ENCODE results near the gene LAT.

The LAT gene

DNA sequence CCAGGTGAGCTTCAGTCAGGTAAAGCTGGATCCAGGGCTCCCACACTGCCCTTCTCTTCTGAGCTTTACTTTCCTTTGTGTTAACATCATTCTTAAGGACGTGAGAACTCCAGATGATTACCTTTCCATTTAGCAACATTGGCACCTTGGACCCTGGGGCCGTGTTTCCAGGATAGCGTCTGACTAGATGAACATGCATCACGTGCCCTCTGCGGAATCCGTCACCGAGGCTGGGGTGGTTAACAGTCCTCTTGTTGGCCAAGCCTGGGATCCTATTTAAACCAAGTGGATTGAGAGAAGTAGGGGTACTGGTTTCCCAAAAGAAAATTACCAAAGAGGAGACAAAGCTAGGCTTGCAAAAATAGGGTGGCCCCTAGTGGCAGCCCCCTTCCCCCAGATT lies 3.9 kb upstream of the LAT start:
- DNase-seq (ENCODE audit: low spot score): no peak
- TF ChIP-seq, protein P1, sequence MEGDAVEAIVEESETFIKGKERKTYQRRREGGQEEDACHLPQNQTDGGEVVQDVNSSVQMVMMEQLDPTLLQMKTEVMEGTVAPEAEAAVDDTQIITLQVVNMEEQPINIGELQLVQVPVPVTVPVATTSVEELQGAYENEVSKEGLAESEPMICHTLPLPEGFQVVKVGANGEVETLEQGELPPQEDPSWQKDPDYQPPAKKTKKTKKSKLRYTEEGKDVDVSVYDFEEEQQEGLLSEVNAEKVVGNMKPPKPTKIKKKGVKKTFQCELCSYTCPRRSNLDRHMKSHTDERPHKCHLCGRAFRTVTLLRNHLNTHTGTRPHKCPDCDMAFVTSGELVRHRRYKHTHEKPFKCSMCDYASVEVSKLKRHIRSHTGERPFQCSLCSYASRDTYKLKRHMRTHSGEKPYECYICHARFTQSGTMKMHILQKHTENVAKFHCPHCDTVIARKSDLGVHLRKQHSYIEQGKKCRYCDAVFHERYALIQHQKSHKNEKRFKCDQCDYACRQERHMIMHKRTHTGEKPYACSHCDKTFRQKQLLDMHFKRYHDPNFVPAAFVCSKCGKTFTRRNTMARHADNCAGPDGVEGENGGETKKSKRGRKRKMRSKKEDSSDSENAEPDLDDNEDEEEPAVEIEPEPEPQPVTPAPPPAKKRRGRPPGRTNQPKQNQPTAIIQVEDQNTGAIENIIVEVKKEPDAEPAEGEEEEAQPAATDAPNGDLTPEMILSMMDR (IDR thresholded peaks at IDR 0.05; ENCODE audit: extremely low read depth, missing control alignments): no peak

DNA sequence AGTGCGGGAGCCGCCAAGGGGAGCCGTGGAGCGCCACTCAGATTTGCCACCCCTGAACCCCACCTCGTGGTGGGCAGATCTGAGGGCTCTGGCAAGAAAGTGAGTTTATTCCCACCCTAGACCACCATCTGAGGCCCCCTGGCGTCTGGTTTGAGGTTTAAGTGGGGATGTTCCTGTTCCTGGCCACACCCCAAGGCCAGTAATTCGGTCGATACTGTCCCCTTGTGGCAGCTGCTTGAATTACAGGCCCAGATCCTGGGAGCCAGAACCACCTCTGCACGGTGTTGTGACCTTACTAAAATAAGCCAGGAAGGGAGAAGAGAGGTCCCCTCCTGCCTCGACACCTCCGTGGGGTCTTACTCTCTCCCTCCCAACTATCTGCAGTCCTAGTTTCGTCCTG lies 3.3 kb upstream of the LAT start:
- peak; percentile 50 for DNase-seq (ENCODE audit: low spot score)
- TF ChIP-seq, protein P1 (IDR thresholded peaks at IDR 0.05; ENCODE audit: extremely low read depth, missing control alignments): peak; percentile 34

DNA sequence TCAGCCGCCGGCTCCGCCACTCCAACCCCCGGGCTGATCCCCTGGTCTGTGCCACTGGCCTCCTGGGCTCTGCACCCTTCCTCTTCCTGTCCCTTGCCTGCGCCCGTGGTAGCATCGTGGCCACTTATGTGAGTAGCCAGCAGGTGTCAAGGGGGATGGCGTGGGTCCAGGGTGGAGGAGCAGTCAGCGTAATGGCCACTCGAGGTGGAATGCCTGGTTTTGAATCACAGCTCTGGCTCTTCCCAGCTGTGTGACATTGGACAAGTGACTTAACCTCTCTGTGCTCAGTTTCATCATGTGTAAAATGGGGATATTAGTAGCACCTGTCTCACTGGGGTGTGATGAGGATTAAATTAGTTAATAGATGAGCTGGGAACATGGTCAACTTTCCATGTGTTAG lies 2.4 kb upstream of the LAT start:
- no peak for DNase-seq (ENCODE audit: low spot score)
- TF ChIP-seq, protein P1 (IDR thresholded peaks at IDR 0.05; ENCODE audit: extremely low read depth, missing control alignments): no peak

DNA sequence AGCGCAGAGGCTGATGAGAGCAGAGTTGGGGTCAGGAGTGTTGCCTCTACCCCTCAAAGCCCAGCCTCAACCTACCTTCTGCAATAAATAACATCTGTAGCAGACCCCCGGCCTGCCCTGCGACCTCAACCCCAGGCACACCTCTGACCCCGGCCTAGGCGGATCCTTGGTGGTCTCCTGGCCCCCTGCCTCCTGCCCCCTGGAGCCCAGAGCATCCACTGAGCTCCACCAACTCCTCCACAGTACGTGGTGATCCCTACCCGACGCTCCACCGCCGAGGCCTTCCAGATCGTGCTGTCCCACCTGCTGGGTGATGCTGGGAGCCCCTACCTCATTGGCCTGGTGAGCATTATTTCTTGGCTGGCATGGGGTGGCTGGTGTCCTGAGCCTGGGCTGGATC lies 1.9 kb upstream of the LAT start:
- TF ChIP-seq, protein P1 (IDR thresholded peaks at IDR 0.05; ENCODE audit: extremely low read depth, missing control alignments): no peak
- DNase-seq (ENCODE audit: low spot score): no peak

DNA sequence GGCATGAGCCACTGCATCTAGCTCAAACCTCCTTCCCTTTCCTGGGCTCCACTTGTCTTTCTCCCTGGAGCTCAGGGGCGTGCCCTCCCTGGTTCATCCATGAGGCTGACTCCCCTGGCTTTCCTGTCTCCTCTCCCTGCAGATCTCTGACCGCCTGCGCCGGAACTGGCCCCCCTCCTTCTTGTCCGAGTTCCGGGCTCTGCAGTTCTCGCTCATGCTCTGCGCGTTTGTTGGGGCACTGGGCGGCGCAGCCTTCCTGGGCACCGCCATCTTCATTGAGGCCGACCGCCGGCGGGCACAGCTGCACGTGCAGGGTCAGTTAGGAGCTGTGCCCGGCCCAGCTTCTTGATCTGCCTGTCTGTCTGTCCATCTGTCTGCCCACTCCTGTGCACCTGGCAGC lies 1.2 kb upstream of the LAT start:
- TF ChIP-seq, protein P1 (IDR thresholded peaks at IDR 0.05; ENCODE audit: extremely low read depth, missing control alignments): no peak
- DNase-seq (ENCODE audit: low spot score): no peak

DNA sequence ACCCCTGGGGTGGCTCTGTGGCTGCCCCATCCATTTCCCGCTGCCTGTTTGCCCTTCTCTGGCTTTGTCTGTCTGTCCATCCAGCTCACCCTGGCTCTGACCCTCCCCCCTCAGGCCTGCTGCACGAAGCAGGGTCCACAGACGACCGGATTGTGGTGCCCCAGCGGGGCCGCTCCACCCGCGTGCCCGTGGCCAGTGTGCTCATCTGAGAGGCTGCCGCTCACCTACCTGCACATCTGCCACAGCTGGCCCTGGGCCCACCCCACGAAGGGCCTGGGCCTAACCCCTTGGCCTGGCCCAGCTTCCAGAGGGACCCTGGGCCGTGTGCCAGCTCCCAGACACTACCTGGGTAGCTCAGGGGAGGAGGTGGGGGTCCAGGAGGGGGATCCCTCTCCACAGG lies 761 bp upstream of the LAT start:
- TF ChIP-seq, protein P1 (IDR thresholded peaks at IDR 0.05; ENCODE audit: extremely low read depth, missing control alignments): no peak
- no peak for DNase-seq (ENCODE audit: low spot score)

DNA sequence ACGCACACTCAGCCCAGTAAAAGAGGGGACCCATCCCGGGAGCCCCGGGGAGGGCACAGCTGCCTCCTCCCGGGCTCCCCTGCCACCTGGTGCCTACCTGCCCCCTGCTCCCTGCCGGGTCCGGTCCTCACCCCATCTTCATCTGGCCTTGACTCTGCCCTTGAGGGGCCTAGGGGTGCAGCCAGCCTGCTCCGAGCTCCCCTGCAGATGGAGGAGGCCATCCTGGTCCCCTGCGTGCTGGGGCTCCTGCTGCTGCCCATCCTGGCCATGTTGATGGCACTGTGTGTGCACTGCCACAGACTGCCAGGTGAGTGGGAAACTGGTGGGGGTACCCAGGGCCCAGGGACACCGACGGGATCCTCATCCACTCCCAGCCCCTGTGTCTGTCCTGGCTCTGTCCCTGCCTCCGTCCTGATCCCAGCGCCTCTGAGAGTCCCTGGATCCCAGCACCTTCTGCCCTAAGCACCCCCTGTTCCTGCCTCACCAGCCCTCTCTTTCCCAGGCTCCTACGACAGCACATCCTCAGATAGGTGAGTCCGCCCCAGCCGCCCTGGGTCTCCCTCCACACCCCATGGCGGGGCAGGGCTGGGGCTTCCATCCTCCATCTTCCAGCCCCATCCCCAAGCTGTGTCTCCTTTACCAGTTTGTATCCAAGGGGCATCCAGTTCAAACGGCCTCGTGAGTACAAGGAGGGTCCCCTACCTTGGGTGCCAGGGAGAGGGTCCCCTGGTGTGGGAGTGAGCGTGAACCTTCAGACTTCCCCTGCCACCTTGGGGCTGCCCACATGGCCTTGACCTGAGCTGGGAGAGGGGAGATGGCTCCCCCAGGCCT lies 574 bp downstream of the LAT start:
- DNase-seq (ENCODE audit: low spot score): no peak

More for the DNA sequence above, 574 bp downstream of the LAT start:
- TF ChIP-seq, protein P1 (IDR thresholded peaks at IDR 0.05; ENCODE audit: extremely low read depth, missing control alignments): no peak

Data from GM20000 (cell line).